ENCODE data around the gene MAD2L2.

DNA sequence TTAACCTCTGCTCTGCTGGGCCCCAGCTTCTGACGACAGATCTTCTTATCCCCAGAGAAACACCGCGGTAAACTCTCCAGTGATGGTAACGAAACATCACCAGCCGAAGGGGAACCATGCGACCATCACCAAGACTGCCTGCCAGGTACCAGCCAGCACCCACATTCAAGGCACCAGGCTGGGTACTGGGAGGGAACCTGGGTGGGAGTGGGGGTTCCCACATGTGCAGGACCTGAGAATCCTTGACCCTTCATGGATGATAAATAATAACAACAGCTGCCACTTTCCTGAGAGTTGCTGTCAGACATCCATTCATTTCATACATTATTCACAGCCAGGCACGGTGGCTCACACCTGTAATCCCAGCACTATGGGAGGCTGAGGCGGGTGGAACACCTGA, 31.3 kb upstream of the MAD2L2 start:
- TF ChIP-seq, protein P1, sequence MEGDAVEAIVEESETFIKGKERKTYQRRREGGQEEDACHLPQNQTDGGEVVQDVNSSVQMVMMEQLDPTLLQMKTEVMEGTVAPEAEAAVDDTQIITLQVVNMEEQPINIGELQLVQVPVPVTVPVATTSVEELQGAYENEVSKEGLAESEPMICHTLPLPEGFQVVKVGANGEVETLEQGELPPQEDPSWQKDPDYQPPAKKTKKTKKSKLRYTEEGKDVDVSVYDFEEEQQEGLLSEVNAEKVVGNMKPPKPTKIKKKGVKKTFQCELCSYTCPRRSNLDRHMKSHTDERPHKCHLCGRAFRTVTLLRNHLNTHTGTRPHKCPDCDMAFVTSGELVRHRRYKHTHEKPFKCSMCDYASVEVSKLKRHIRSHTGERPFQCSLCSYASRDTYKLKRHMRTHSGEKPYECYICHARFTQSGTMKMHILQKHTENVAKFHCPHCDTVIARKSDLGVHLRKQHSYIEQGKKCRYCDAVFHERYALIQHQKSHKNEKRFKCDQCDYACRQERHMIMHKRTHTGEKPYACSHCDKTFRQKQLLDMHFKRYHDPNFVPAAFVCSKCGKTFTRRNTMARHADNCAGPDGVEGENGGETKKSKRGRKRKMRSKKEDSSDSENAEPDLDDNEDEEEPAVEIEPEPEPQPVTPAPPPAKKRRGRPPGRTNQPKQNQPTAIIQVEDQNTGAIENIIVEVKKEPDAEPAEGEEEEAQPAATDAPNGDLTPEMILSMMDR (IDR thresholded peaks at IDR 0.05; ENCODE audit: low read depth, low read length, poor library complexity, severe bottlenecking): no peak
- no peak for TF ChIP-seq EZH2phosphoT487 (IDR thresholded peaks at IDR 0.05; ENCODE audit: borderline replicate concordance, low read length)

Measured in DOHH2 (cell line).